GM18870 (cell line): ENCODE measurements around the gene SUSD3.

Source experiments
- ATAC-seq: cut with Tn5 transposase; IDR thresholded peaks from one replicate; pipeline ENCODE4 v1.9.1; 2021; ENCODE audit warnings: moderate library complexity; ENCODE audit not compliant: unreplicated experiment

SUSD3 gene

GRCh38 chr9:93121316-93122241 lies 63.1 kb downstream of the SUSD3 start:
- ATAC-seq, result no peak

- ATAC-seq, result no peak
Measured at GRCh38 chr9:93122721-93123221, 64.3 kb downstream of the SUSD3 start.

- ATAC-seq, result no peak
Measured at GRCh38 chr9:93123561-93124283, 65.2 kb downstream of the SUSD3 start.

GRCh38 chr9:93124793-93125192 lies 66.3 kb downstream of the SUSD3 start:
- no peak for ATAC-seq

- ATAC-seq, result no peak
Measured at GRCh38 chr9:93125331-93125894, 66.9 kb downstream of the SUSD3 start.

- no peak for ATAC-seq
Measured at GRCh38 chr9:93126151-93126781, 67.8 kb downstream of the SUSD3 start.

- no peak for ATAC-seq
Measured at GRCh38 chr9:93126825-93127368, 68.4 kb downstream of the SUSD3 start.

GRCh38 chr9:93127395-93127911 lies 69.0 kb downstream of the SUSD3 start:
- ATAC-seq, result no peak

- no peak for ATAC-seq
Measured at GRCh38 chr9:93128011-93128714, 69.7 kb downstream of the SUSD3 start.

GRCh38 chr9:93128715-93129224 lies 70.3 kb downstream of the SUSD3 start:
- ATAC-seq, result no peak

- no peak for ATAC-seq
Measured at GRCh38 chr9:93129286-93129685, 70.8 kb downstream of the SUSD3 start.

- ATAC-seq, result no peak
Measured at GRCh38 chr9:93129691-93130500, 71.4 kb downstream of the SUSD3 start.

GRCh38 chr9:93130861-93131481 lies 72.5 kb downstream of the SUSD3 start:
- no peak for ATAC-seq

GRCh38 chr9:93131599-93132286 lies 73.2 kb downstream of the SUSD3 start:
- ATAC-seq, result no peak

- no peak for ATAC-seq
Measured at GRCh38 chr9:93132287-93132927, 73.9 kb downstream of the SUSD3 start.

GRCh38 chr9:93132946-93133680 lies 74.6 kb downstream of the SUSD3 start:
- peak; percentile 41 for ATAC-seq

- ATAC-seq, result no peak
Measured at GRCh38 chr9:93133681-93134014, 75.1 kb downstream of the SUSD3 start.
